Measurements from ENCODE around the gene TDRD9.

TDRD9 gene

DNA sequence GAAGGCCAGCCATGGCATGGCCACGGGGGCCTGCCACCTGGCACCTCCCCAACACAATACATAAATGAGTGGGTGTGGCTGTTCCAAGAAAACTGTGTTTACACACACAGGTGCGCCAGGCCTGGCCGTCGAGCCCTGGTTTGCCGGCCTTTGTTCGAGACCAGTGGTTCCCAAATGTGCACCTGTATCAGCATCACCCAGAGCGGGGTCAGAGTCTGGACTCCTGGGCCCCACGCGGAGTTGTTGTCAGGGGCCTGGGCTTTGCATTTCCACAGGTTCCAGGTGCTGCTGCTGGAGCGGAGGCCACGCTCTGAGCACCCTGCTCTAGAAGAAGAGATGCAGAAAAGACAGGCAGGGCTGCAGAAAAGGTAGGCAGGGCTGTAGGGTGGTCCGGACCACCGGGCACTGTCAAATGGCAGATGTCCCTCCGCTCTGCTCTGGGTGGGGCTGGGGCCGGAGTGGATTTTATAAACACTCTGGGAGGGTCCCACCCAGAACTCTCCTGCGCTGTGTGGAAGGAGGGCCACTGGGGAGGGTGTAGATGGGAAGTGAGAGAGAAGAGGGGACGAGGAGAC is 153.1 kb downstream of the TDRD9 start:
- TF ChIP-seq, protein P1, sequence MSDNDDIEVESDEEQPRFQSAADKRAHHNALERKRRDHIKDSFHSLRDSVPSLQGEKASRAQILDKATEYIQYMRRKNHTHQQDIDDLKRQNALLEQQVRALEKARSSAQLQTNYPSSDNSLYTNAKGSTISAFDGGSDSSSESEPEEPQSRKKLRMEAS (IDR thresholded peaks at IDR 0.05), result no peak
- TF ChIP-seq ZBTB7A (IDR thresholded peaks at IDR 0.05; ENCODE audit: low read depth) (no peak), TEAD4 (IDR thresholded peaks at IDR 0.05) (no peak), CREB1 (IDR thresholded peaks at IDR 0.05; ENCODE audit: low read depth) (no peak), YY1 (IDR thresholded peaks at IDR 0.05; ENCODE audit: low read depth) (no peak), RAD21 (IDR thresholded peaks at IDR 0.05; ENCODE audit: low read depth) (no peak), TAF1 (IDR thresholded peaks at IDR 0.05; ENCODE audit: low read depth) (no peak), FOXM1 (IDR thresholded peaks at IDR 0.05; ENCODE audit: borderline replicate concordance, low read depth) (no peak), EP300 (IDR thresholded peaks at IDR 0.05; ENCODE audit: borderline replicate concordance) (no peak), EGR1 (IDR thresholded peaks at IDR 0.05) (no peak), TCF12 (IDR thresholded peaks at IDR 0.05; ENCODE audit: low read depth) (no peak)
- TF ChIP-seq, protein P2, sequence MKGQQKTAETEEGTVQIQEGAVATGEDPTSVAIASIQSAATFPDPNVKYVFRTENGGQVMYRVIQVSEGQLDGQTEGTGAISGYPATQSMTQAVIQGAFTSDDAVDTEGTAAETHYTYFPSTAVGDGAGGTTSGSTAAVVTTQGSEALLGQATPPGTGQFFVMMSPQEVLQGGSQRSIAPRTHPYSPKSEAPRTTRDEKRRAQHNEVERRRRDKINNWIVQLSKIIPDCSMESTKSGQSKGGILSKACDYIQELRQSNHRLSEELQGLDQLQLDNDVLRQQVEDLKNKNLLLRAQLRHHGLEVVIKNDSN (IDR thresholded peaks at IDR 0.05), result no peak
- TF ChIP-seq, protein P3, sequence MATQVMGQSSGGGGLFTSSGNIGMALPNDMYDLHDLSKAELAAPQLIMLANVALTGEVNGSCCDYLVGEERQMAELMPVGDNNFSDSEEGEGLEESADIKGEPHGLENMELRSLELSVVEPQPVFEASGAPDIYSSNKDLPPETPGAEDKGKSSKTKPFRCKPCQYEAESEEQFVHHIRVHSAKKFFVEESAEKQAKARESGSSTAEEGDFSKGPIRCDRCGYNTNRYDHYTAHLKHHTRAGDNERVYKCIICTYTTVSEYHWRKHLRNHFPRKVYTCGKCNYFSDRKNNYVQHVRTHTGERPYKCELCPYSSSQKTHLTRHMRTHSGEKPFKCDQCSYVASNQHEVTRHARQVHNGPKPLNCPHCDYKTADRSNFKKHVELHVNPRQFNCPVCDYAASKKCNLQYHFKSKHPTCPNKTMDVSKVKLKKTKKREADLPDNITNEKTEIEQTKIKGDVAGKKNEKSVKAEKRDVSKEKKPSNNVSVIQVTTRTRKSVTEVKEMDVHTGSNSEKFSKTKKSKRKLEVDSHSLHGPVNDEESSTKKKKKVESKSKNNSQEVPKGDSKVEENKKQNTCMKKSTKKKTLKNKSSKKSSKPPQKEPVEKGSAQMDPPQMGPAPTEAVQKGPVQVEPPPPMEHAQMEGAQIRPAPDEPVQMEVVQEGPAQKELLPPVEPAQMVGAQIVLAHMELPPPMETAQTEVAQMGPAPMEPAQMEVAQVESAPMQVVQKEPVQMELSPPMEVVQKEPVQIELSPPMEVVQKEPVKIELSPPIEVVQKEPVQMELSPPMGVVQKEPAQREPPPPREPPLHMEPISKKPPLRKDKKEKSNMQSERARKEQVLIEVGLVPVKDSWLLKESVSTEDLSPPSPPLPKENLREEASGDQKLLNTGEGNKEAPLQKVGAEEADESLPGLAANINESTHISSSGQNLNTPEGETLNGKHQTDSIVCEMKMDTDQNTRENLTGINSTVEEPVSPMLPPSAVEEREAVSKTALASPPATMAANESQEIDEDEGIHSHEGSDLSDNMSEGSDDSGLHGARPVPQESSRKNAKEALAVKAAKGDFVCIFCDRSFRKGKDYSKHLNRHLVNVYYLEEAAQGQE (IDR thresholded peaks at IDR 0.05; ENCODE audit: low read depth), result no peak

DNA sequence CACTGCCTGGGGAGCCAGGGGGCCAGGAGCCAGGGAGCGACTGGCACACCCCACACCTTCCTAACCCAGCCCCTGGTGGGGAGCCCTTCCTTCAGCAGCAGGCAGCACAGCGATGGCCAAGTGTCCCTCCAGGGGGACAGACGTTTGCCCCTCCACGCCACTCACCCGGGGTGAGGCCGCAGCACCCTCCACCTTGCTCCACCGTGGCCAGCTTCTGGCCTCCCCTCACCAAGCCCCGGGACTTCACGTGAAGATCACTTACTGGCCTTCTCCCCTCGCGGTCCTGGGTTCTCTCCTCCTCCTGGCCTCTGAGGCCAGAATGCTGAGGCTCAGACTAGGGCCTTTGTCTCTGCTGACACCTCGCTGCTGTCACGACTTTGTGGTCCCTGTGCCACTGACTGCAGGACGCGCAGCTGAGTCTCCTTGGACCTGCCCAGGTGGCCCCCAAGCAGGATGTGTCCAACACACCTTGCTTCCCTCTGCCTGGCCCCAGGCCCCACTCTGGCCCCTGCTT is 153.8 kb downstream of the TDRD9 start:
- TF ChIP-seq TCF12 (IDR thresholded peaks at IDR 0.05; ENCODE audit: low read depth) (no peak), ZBTB7A (IDR thresholded peaks at IDR 0.05; ENCODE audit: low read depth) (no peak), FOXM1 (IDR thresholded peaks at IDR 0.05; ENCODE audit: borderline replicate concordance, low read depth) (no peak), YY1 (IDR thresholded peaks at IDR 0.05; ENCODE audit: low read depth) (no peak), CEBPB (IDR thresholded peaks at IDR 0.05) (no peak), RAD21 (IDR thresholded peaks at IDR 0.05; ENCODE audit: low read depth) (no peak), CREB1 (IDR thresholded peaks at IDR 0.05; ENCODE audit: low read depth) (no peak), NFIC (IDR thresholded peaks at IDR 0.05) (no peak), TAF1 (IDR thresholded peaks at IDR 0.05; ENCODE audit: low read depth) (no peak), TEAD4 (IDR thresholded peaks at IDR 0.05) (no peak), EP300 (IDR thresholded peaks at IDR 0.05; ENCODE audit: borderline replicate concordance) (no peak), EGR1 (IDR thresholded peaks at IDR 0.05) (no peak)
- TF ChIP-seq, protein P2 (IDR thresholded peaks at IDR 0.05), result no peak
- TF ChIP-seq, protein P1 (IDR thresholded peaks at IDR 0.05), result no peak
- TF ChIP-seq, protein P3 (IDR thresholded peaks at IDR 0.05; ENCODE audit: low read depth), result no peak

DNA sequence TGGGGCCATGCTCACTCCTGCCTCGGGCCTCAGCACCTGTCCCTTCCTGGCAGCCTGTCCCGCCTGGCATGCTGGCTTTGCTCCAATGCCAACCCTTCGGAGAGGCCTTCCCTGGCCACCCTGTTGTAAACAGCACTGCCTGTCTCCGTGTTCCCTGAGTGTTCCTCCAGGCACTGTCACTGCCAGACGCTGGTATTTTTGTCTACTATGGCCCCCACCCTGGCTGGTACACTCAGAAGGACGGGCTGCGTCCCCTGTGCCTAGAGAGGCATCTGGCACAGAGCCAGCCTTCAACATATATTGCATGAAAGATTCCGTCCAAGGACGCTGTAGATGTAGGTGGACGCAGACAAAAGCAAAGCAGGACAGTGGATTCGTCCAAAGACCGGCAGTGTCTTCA is 154.6 kb downstream of the TDRD9 start:
- TF ChIP-seq, protein P3 (IDR thresholded peaks at IDR 0.05; ENCODE audit: low read depth), result no peak
- TF ChIP-seq ZBTB7A (IDR thresholded peaks at IDR 0.05; ENCODE audit: low read depth) (no peak), TAF1 (IDR thresholded peaks at IDR 0.05; ENCODE audit: low read depth) (no peak), EP300 (IDR thresholded peaks at IDR 0.05; ENCODE audit: borderline replicate concordance) (no peak), TCF12 (IDR thresholded peaks at IDR 0.05; ENCODE audit: low read depth) (no peak), CEBPB (IDR thresholded peaks at IDR 0.05) (no peak)

DNA sequence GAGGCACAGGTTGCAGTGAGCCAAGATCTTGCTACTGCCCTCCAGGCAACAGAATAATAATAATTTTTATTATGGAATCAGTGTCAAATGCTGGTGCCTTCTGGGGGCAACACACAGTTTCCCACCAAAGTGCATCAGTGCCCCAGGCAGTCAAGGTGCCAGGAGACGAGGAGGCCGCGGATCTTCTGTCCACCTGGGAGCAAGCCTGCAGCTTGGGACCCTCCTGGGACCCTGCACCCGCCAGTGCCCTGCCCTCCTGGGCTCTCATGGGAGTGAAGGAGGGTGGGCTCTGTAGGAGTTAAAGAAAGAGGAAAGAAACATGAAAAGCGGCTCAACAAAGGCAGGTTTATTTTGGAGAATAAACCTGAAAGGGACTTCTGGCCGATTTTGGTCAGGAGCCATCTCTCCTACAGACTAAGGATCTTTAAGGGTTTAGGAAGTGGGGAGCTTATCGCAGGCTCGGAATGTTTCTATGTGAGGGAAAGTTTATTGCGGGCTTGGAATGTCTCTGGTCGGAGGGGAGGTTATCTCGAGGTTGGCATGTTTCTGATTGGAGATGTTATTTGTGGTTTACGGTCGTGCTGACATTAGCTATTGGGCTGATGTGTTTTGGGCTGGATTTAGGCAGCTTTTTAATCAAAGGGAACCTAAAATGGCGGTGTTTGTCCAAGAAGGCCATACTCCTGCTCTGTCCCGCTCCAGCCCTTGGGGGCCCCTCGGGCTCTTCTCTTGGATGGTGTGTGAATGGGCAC is 156.2 kb downstream of the TDRD9 start:
- TF ChIP-seq EP300 (IDR thresholded peaks at IDR 0.05; ENCODE audit: borderline replicate concordance) (no peak), EGR1 (IDR thresholded peaks at IDR 0.05) (no peak), RAD21 (IDR thresholded peaks at IDR 0.05; ENCODE audit: low read depth) (no peak), NFIC (IDR thresholded peaks at IDR 0.05) (no peak), TEAD4 (IDR thresholded peaks at IDR 0.05) (no peak), ZBTB7A (IDR thresholded peaks at IDR 0.05; ENCODE audit: low read depth) (no peak), TAF1 (IDR thresholded peaks at IDR 0.05; ENCODE audit: low read depth) (no peak), TCF12 (IDR thresholded peaks at IDR 0.05; ENCODE audit: low read depth) (no peak), CREB1 (IDR thresholded peaks at IDR 0.05; ENCODE audit: low read depth) (no peak)
- TF ChIP-seq, protein P1 (IDR thresholded peaks at IDR 0.05), result no peak
- TF ChIP-seq, protein P2 (IDR thresholded peaks at IDR 0.05), result no peak
